CD4-positive, alpha-beta T cell treated with Interleukin-17A for 1 hour (primary cell): ENCODE data around the gene PRSS53.
A peak's percentile ranks its signal among the peaks of the same experiment; 100 is the strongest.

Source experiments
- DNase-seq: peaks from one replicate; pipeline ENCODE4 v3.0.0-alpha.2; 2020

The PRSS53 gene

DNA sequence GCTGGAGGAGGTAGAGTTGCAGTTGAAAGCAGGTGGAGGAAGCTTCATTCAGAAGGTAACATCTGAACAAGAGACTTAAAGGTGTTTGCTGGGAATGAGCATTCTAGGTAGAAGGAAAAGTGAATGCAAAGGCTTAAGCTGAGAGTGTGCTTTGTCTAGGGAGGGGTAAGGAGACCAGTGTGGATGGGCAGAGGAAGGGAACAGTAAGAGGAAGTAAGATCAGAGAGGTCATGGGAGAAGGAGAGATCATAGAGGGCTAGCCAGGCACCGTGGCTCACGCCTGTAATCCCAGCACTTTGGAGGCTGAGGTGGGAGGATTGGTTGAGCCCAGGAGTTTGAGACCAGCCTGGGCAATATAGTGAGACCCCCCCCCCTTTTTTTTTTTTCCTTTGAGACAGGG is 52.1 kb downstream of the PRSS53 start:
- DNase-seq, result no peak

DNA sequence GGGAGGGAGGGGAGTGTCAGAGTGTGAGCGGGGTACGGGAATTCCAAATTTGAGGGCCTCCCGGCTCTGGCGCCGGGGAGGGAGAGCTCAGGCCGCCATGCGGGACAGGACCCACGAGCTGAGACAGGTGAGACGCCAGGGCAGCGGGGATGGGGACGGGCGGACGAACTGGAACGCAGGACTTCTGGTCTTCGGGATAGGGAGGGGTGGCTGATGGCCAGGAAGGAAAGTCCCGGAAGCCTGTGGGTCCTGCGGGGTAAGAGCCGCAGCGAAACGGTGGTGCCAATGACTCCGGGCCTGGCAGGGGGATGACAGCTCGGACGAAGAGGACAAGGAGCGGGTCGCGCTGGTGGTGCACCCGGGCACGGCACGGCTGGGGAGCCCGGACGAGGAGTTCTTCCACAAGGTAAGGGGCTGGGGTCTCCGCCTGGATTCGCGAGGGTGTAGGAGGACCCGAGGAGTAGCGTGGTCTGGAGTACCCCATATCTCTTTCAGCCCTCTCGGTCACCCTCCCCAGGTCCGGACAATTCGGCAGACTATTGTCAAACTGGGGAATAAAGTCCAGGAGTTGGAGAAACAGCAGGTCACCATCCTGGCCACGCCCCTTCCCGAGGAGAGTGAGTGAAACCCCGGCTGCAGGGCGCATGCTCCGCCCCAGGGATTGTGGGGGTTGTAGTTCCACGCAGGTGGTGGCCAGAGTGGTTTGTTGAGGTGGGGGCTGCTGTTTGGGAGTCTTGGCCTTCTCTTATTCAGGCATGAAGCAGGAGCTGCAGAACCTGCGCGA is 54.8 kb downstream of the PRSS53 start:
- peak; percentile 87 for DNase-seq
